GM20431 (cell line): ENCODE data around the gene EEF1B2.
"Not testable (repeated sequence)": the region's sequence is repeated elsewhere in the genome, so short reads cannot be mapped to it uniquely, and the experiment has no call there.

Source experiments
- in situ Hi-C: fragments of 300-500 bp; cut with MseI, MboI; formaldehyde crosslinking; loops from one replicate; pipeline ENCODE4 v1.15.0; 2020; ENCODE audit warnings: low sequenced_read_pairs; ENCODE audit not compliant: unreplicated experiment

The EEF1B2 gene

DNA sequence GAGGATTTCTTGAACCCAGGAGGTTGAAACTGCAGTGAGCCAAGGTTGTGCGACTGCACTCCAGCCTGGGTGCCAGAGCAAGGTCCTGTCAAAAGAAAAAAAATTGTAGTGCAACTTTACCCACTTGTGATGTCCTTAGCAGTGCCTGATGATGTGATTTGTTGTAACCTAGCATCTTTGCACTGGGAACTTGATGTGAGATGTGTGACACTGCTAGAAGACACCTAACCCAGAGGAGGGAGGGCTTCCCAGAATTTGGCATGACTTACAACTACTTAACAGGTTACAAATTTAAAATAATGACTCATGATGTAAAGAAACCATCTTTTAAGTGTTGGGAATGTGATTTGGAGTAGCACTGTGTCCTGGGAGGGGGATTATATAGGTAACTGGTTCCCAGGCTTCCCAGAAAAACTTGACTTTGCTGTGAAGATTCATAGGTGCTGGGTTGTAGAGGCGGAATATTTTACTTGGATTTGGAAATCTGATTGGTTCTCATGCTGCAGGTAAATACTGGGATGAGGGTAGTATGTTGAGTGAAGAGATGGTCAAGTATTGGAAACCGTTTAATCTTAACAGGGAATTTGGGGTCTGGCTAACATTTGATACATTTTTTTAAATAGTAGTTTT is 3.7 kb downstream of the EEF1B2 start:
- in situ Hi-C loops, result no loop called here

DNA sequence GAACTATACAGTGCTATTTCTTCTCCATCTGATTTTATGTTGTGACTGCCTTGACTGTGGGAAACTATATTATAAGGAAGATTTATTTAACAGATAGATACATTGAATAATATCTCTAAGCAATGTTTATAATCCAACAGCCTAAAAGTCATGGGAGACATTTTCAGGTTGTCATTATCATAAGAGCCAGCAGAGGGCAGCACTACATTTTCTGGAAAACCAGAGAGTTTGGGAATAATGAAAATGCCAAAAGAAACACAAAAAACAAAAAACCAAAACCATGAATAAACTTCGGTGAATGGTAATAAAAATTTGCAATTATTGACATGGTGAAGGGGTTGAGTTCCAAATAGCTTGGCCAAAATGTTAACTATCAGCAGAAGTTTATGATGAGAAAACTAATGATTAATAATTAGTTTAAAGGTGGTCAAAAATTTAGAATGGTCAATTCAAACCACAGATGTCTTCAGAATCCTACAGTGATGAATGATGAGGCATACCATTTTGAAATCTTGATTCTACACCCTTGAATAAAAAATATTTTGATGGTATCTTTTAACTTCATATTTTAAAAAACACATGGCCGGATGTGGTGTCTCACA is 4.7 kb downstream of the EEF1B2 start:
- in situ Hi-C loops, result no loop called here

DNA sequence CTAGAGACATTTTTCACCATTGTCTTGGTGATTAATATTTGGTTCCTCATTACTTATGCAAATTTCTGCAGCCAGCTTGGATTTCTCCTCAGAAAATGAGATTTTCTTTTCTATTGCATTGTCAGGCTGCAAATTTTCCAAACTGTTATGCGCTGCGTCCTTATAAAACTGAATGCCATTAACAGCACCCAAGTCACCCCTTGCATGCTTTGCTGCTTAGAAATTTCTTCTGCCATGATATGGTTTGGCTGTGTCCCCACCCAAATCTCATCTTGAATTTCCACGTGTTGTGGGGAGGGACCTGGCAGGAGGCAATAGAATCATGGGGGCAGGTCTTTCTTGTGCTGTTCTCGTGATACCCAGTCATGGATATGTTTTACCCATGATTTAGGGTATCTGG is 8.5 kb downstream of the EEF1B2 start:
- in situ Hi-C loops, result not testable (repeated sequence)

DNA sequence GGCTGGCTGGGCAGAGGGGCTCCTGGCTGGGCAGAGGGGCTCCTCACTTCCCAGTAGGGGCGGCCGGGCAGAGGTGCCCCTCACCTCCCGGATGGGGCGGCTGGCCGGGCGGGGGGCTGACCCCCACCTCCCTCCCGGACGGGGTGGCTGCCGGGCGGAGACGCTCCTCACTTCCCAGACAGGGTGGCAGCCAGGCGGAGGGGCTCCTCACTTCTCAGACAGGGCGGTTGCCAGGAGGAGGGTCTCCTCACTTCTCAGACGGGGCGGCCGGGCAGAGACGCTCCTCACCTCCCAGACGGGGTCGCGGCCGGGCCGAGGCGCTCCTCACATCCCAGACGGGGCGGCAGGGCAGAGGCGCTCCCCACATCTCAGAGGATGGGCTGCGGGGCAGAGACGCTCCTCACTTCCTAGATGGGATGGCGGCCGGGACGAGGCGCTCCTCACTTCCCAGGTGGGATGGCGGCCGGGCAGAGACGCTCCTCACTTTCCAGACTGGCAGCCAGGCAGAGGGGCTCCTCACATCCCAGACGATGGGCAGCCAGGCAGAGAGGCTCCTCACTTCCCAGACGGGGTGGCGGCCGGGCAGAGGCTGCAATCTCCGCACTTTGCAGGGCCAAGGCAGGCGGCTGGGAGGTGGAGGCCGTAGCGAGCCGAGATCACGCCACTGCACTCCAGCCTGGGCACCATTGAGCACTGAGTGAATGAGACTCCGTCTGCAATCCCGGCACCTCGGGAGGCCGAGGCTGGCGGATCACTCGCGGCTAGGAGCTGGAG is 12.1 kb downstream of the EEF1B2 start:
- in situ Hi-C loops, result not testable (repeated sequence)

DNA sequence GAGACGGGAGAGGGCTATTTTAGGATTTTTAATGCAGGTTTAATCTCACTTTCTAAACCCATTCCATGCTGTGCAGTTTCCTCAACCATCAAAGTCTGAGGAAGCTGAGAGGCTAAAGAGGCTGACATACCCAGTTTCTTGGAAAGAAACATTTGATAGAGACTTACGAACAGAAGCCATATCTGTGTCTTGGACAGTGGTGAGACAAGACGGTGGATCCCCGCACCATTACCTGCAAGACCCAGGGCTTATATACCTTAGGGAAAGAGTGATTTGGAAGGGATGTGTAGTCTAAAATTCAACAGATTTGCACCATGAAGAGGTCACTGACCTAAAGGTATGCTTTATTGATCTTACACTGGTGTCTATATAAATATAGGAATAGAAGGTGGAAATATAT is 13.5 kb downstream of the EEF1B2 start:
- in situ Hi-C loops, result no loop called here

DNA sequence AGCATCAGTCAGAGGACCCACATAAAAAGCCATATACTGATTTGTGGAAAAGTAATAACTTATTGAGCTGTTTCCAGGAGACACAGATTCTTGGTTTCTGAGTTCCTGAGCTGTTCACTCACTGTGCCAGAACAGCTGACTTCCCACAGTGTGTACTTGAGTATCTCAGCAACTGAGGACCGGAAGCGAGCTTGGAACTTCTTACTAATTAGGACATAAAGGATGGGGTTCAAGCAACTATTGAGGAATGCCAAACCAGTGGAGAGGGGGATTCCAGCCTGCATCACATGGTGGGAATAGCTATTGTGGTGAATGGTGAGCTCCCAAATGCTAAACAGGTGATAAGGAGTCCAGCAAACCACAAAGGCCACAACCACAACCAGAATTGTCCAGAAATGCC is 16.4 kb downstream of the EEF1B2 start:
- in situ Hi-C loops, result no loop called here

DNA sequence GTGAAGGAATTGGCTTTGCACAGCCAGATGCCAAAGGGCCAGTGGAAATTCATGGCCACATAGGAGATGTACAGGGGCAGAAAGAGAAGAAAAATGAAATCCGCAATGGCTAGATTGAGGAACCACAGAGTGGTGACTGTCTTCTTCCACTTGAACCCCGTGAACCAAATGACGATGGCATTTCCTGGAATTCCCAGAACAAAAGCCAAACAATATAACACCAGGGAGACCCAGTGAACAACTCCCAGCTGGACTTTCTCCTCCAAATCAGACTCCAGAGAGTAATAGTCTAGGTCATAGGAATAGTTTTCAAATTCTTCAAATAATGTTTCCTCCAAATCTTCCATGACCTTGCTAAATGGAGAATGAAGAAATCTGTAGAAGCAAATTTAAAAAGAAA is 17.2 kb downstream of the EEF1B2 start:
- in situ Hi-C loops, result no loop called here

DNA sequence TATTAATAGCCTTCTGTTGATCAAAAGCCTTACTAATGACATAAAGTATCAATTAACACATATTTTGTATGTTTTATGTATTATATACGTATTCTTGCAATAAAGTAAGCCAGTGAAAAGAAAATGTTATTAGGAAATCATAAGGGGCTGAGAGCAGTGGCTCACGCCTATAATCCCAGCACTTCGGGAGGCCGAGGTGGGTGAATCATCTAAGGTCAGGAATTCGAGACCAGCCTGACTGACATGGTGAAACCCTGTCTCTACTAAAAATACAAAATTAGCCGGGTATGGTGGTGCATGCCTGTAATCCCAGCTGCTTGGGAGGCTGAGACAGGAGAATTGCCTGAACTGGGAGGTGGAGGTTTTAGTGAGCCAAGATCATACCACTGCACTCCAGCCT is 21.8 kb downstream of the EEF1B2 start:
- in situ Hi-C loops, result not testable (repeated sequence)

DNA sequence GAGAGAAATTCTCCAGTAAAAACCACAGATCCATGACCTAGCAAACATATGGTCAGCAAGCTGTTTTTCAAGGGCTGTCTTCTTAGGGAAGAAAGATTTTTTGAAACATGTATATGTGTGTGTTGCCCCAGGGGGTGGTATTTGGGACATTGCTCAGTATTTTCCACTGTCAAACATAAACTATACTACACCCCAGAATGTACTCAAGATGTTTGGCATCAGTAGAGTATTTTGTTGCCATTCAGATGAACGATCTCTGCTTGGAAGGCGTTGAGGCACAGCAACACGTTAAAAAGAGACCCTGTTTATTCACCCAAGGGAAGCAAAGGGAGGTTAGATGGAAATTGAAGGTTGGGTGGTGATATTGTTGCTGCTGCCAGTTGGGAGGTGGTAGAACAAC is 30.0 kb downstream of the EEF1B2 start:
- in situ Hi-C loops, result no loop called here

DNA sequence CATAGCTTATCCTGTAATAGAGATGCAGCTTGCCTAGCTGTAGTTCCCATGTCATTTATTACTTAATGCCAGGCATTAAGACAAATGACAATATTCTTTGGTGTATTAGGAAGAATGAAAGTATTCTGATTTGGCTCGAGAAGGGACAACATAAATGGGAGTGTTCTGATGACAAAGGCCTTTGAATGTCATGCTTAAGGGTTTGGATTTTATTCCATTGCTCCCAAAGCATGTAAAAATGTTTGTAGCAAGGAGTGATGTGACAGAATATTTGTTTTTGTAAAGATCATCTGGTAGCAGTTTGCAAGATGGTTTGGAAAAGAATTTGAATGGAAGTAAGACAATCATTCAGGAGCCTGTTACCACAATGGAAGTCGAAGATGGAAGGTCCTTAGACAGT is 30.4 kb downstream of the EEF1B2 start:
- in situ Hi-C loops, result no loop called here

DNA sequence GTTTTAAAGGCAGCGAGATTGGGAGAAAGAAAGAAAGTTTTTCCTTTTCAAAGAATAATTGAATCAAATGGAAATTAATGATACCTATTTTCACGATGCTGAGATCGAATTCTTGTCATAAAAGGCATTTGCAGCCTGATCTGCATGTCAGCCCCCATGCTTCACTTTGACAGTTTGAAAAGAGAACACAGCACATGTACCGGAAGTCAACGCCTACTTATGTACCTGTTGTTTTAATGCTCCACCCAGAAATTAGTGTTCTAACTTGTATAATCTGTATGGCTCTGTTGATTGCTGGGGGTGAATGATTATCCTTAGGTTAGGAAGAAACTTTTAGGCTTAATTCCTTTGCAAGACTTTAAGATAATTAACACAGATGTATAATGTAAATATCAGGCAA is 31.0 kb downstream of the EEF1B2 start:
- in situ Hi-C loops, result no loop called here

DNA sequence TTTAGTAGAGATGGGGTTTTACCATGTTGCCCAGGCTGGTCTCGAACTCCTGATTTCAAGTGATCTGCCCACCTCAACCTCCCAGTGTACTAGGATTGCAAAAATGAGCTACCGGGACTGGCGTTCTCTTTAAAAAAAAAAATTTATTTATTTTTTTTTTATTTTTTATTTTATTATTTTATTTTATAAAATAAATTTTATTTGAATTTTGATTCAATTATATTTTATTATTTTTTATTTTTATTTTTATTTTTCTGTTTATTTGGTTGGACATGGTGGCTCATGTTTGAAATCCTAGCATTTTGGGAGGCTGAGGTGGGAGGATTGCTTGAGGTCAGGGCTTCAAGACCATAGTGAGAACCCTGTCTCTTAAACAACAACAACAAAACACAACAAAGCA is 32.5 kb downstream of the EEF1B2 start:
- in situ Hi-C loops, result no loop called here

DNA sequence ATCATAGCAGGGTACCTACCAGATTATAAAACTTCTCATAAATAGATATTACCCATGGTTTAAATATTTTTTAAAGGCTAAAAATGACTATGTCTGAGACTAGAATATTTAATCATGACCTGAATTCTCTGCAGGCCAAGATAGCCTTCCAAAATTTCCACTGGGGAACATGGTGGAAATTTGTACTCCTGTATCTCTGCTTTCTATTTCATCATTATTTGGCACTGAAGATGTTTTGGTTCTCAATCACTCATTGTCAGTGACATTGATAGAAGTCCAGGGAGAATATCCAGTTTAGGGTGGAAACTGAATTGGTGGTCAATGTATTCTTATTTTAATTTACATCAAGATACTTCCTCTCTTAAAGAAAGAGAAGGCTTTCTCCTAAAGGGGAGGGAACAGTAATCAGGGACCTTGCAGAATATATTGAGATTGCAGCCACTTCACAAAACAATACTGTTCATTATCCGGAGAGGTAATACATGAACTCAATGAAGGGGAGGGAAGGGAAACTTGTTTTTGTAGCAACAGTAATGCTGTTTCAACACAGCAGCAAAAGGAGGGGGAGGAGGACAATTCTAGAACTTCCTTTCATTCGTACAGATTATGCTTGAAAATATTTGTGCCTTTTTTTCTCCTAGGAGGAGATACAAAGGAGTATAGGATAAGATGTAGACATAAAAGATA is 34.1 kb downstream of the EEF1B2 start:
- in situ Hi-C loops, result no loop called here

DNA sequence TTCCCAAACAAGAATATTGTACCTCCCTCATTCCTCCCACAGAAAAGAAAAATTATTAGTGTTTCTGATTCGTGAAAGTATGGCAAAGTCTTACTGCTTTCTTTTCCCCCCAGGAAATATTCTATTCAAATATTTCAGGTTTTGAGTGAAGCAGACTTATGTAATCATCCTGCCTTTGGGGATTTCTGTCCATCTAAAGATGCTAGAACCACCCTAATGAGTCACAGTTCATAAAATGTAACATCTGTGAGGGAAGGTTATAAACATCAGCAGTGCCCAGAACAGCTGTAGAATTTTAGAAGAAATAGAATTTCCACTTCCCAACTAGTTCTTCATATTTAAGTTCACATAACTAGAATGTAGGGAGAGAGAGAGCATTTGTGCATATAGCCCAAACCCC is 39.0 kb downstream of the EEF1B2 start:
- in situ Hi-C loops, result no loop called here

DNA sequence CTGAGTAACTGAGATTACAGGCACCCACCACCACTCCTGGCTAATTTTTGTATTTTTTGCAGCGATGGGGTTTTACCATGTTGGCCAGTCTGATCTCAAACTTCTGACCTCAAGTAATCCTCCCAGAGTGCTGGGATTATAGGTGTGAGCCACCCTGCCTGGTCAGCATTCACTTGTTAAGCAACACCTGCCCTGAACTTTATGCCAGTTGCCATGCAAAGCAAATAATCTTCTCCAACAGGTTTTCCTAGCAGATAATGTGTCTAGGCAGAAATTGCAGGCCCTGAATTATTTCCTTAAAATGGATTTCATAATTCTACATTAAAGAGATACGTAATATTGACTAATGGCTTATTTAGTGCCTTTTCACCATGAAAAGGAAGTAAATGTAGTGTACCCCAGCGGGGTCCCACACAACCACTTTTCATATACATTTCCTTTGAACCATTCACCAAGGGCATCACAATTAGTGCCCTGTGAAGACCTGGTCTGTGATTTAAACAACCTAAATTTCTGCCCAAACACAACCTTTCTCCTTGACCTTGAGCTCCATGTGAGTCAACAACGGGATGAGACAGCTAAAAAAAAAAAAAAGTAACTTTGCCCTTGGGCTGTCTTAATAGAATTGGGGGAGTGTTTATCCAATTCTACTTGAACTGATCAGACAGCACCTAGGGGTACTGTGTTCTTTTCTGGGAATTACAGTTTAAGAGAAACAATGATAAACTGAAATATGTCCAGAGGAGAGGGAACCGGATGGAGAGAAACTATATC is 41.6 kb downstream of the EEF1B2 start:
- in situ Hi-C loops, result no loop called here

DNA sequence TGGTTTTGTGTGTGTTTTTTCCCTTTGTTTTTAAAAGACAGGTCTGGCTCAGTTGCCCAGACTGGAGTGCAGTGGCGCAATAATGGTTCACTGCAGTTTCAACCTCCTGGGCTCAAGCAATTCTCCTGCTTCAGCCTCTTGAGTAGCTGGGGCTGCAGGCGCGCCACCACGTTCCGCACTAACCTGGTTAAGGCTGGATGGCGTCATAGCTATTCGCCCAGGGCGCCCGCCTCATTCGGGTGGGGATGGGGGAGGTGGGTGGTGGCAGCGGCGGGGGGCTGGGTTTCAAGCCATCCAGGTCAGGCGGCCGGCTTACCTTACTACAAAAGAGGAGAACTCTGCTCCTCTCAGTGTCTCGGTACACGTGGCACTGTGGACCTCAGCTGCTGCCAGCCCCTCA is 42.8 kb downstream of the EEF1B2 start:
- in situ Hi-C loops, result no loop called here

DNA sequence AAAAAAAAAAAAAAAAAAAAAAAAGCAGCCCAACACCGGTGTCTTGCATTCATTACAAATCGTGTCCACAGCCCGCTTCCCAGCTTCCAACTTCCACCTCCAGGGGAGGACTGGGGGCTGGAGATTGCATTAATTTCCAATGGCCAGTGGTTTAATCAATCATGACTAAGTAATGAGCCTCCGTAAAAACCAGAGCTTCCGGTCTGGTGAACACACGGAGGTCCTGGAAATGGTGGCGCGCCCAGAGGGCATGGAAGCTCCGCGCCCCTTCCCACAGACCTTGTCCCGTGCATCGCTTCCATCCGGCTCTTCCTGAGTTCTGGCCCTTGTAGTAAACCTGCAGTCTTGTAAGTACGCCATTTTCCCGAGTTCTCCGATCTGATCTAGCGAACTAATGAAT is 43.6 kb downstream of the EEF1B2 start:
- in situ Hi-C loops, result no loop called here

DNA sequence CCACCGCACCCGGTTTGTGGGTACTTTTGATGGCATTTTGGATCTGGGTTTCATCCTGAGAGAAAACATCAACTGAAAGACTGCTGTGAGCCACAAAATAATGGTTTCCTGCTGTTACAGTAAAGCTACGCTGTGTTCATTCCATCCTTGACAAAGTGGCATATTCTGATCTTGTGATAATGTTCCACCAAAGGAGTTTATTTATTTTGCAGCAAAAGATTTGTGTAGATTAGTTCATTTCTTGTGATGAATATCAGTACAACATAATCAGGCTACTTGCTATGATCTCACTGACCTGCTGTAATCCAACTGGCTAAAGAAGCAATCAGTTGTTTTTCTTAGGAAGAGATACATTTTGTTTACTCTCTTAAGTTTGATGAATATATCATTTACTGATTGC is 45.0 kb downstream of the EEF1B2 start:
- in situ Hi-C loops, result no loop called here

DNA sequence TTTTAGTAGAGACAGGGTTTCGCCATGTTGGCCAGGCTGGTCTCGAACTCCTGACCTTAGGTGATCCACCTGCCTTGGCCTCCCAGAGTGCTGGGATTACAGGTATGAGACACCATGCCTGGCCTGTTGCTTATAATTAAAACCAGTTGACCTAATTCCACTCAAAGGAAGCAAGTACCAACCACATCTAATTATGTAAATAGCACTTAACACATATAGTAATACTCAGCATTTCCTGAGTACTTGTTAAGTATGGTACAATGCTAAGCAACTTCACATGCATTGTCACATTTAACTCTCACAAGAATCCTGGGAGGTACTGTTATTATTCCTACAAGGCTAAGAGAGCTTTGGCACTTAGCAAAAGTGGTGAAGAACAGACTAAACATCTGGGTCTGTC is 47.6 kb downstream of the EEF1B2 start:
- in situ Hi-C loops, result not testable (repeated sequence)

DNA sequence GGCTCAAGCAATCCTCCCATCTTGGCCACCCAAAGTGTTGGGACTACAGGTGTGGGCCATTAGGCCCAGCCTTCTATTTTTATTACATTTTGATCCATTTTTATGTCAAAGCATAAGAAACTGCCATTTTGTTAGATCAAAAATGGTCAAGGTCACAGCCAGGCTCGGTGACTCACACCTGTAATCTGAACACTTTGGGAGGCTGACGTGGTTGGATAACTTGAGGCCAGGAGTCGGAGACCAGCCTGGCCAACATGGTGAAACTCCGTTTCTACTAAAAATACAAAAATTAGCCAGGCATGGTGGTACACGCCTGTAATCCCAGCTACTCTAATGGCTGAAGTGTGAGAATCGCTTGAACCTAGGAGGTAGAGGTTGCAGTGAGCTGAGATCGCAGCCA is 49.2 kb downstream of the EEF1B2 start:
- in situ Hi-C loops, result no loop called here
